Superior temporal gyrus (tissue), 1 donor: ENCODE results near the gene BDKRB2.

Source experiments
- DNase-seq: peaks from one replicate; pipeline ENCODE4 v3.0.0-alpha.2; 2016; ENCODE audit errors: extremely low spot score

Gene BDKRB2

GRCh38 chr14:96176811-96177211 is 27.8 kb upstream of the BDKRB2 start:
- DNase-seq: no peak

DNA sequence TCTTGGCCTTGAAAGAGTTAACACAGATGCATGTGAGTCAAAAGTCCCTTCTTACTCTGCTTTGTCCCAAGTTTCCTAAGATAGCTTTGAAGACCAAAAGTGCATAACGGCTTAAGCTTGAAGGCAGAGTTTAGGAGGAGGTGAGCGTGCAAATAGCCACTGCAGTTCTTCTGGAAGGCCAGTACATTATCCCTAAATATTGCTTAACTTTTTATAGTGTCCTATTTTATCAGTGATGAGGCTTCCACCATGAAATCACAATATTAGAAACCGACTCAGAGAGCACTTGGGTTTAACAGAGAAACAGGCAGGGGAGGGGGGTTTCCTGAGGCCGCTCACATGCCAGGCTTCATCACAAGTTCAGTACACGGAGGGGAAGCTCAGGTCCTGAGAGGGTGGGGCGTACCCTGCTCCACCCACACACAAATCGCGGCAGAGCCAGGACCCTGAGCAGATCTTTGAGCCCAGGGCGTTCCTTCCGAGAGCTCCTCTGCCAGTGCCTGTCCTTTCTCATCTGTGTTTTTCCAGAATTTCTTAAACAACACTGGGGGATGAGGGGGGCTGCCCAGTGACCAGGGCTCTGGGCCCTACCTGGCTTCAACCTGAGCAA is 26.8 kb upstream of the BDKRB2 start:
- DNase-seq: no peak

- no peak for DNase-seq
Measured at GRCh38 chr14:96178461-96179321, 25.9 kb upstream of the BDKRB2 start.

DNA sequence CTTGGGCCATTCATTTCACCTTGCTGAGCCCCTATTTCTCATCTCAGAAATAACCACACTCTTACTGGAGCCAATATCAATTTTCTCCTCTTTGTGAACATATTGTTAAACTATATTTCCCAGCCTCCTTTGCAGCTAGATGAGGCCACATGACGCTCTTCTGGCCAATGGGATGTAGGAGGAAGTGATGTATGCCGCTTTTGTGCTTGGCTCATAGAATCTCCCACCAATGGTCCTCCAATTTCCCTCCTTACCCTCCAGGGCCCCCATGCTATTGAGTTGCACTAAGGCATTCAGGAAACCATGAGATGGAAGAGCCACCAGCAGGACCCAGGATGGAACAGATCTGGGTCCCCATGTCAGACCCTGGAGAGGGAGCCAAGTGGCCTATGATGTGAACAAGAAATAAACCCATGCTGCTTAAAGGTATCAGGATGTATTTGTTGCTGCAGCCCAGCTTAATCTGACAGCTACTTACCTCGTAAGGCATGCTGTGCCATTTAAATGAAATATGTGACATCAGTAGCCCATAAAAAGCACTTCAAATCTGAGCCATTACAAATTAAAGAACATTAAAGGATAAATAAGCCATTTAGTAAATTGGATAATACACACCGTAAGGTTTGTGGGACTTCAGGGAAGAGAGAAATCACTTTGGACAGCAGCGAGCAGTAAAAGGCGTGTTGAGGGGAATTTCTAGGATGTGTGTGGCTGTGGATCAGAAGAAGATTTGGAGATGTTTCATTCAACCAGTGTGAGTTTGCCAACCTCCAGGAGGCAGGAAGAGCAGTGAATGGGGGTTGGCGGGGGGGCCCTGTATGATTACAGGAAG is 24.4 kb upstream of the BDKRB2 start:
- DNase-seq: no peak

DNA sequence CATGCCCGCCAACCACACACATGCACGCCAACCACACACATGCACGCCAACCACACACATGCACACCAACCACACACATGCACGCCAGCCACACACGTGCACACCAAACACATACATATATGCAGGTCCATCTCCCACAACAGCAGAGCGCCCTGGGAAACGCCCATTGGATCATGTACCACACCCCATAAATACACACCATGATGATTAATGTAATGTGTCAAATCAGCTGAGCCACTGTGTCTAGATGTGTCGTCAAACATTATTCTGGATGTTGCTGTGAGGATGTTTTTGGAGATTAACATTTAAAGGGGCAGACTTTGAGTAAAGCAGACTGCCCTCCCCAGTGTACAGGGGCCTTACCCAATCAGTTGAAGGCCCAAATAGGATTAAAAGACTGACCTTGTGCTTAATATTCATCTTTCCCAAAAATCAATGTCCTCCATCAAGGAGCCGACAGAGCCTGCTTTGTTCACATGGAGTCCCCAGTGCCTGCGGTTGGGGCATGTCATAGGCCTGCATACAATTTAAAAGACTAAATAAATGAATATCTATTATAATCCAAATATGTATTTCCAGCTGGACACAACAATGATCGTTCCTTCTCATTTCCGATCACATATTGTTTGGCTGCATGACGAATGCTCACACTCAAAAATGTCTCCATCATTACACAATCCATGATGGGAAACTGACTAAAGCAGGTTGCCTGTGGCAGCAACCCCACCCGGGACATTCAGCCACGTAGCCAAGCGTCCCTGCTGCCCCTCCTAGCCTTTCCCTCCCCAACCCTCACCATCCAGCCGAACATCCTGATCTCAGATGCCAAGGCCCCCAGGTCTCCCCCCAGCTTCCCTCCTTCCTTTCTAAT is 23.2 kb upstream of the BDKRB2 start:
- DNase-seq: no peak

GRCh38 chr14:96182546-96182945 is 22.1 kb upstream of the BDKRB2 start:
- no peak for DNase-seq

DNA sequence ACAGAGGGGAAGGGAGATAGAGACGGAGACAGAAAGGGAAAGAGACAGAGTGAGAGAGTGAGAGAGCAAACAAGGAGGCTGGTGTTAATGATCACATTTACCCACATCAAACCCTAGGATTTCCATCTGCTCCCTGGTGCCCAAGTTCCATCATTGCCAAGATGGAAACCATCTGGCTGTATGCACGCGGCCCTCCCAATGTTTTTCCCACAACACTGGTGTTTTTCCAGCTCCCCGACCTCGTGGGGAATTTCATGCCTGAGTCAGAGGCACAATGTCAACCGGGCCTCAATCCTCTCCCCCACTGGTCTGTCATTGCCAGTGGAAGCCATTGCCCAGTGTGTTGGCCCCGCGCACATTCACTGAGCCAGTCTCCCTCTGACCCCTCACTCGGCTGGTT is 19.9 kb upstream of the BDKRB2 start:
- no peak for DNase-seq

- no peak for DNase-seq
Measured at GRCh38 chr14:96187216-96188031, 17.2 kb upstream of the BDKRB2 start.

DNA sequence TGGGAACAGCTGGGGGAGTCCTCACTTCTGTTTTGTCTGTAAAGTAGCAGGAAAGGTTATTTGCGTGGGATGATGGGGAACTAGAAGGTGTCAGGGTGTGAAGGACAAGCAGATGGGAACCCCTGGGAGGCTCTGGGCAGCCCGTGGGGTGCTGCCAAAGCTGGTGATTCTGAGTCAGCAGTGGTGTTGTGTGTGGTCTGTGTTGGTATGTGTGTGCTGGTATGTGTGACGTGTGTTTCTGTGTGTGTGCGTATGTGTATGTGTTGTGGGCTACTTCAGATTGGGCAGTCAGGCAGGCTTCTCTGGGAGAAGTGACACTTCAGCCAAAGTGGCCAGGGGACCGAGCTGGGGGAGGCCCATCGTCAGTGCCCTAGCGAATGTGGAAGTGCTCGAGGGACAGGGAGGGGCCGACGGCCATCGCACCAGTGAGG is 15.3 kb upstream of the BDKRB2 start:
- DNase-seq: no peak

GRCh38 chr14:96191353-96191752 is 13.3 kb upstream of the BDKRB2 start:
- no peak for DNase-seq

GRCh38 chr14:96191841-96192462 is 12.7 kb upstream of the BDKRB2 start:
- no peak for DNase-seq

DNA sequence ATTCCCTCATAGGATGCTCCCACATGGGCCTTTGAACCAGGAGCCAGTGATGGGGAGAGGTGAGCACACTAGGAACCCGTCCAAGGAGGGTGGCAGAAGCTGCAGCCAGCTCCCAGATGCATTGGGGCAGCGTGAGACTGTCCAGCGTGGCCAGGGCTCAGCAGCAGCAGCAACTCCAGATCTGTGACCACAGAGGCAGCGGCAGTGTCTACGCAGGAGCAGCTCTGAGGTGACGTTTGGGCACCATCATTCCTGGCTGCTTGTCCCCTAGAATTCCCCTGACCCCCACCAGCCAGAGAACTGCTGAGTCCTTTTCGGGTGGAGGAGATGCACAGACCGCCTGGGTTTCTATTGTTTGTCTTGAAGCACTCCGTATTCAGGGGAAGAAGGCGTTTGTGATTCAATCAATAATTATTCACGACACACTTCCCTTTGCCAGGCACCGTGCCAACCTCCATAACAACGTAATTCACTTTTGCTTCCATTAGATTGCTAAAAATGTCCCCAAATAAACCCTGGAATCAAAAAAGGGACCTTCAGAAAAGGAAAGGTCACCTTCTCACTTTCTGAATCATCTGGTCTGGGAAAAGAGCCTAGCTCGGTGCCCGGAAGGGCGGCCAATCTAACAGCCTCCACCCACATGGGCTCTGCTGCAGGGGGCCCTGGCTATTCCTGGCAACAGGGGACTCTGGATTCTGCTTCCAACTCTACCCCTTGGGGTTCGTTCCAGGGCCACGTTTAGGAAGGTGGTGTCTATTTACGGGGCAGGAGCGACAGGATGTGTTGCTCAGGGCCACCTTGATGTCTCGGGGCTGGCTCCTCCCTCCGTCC is 11.4 kb upstream of the BDKRB2 start:
- DNase-seq: no peak

DNA sequence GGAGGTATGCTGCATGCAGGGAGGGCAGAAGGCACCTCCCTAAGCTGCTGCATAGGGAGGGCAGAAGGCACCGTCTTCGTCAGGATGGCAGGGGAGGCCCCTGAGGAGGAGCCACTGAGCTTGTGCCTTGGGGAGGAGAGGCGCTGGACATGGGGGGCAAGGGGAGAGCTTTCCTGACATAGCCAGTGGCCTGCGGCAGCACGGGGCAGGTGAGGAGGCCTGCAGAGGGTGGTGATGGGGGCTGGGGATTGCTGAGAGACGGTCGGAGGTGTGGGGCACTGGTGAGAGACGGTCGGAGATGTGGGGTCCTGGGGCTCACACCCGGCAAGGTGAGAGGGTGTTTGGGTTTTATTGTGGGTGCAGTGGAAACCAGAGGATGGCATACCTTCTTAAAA is 10.4 kb upstream of the BDKRB2 start:
- DNase-seq: no peak

- no peak for DNase-seq
Measured at GRCh38 chr14:96194657-96195431, 9.8 kb upstream of the BDKRB2 start.

DNA sequence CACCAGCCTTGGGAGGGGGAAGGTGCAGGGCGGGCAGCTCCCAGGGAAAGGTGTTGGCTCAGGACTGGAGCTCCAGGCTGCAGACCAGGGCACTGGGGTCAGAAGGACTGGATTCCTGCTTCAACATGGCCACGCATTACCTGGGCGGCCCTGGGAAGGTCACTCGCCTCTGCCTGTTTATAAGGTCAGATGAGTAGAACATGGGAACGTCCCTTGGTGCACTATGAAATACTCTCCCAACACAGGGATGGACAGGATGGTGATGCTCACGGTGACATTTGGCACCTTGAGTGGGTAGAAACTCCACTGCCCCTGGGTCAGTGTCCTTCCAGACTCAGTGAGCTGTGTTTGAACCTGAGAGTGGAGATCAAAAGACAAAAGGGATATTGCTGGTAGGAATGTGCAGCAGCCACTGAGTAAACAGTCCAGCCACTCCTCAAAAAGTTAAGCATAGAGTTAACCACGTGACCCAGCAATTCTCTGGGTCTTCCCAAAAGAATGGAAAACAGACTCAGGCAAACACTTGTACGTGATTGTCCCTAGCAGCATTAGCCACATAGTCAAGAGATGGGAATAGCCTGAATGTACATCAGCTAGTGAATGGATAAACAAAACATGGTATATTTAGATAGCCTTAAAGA is 9.1 kb upstream of the BDKRB2 start:
- DNase-seq: no peak

DNA sequence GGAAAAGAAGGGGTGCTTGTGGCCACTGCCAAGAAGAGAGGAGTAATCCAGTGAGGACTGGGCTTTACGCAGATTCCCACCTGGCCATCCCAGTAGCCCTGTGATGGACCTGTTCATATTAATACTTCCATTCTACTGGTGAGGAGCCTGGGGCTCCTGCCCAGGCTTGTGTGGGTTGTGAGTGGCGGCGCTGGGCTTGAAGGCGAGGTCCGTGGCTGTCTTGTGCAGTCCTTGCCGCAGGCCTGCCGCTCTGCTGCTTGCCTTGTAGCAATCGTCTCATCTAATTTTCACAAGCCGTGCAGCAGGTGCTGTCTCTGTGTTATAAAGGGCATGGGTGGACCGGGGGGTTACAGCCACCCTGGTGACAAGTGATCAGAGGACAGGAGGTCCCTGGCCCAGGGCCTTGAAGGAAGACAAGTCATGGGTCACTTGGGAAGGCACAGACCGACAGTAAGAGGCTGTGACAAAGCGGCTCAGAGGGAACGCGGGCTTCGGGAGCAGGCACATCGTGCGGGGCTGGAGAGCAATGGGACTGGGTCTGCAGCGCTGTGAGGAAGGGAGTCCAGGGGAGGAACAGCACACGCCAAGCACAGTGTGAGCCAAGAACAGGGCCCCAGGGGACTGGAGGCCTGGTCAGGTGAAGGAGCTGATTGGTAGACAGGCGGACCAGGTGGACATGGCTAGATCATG is 7.3 kb upstream of the BDKRB2 start:
- DNase-seq: no peak

DNA sequence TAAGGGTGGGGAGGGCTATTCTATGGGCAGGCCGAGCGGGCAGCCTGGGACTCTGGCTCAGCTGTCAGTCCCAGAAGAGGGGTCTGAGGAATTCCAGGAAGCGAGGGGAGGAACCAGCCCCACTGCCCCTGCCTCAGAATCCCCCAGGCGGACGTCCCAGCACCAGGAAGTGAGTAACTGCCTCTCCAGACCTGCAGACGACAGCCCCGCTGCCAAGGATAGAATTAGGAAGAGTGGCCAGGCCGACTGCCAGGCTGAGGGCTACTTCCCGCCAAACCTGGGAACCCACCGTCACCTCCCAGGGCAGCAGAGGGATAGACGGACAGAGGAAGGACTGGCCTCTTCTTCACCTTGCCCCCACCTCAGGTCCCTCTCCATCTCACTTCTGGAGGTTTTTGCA is 6.7 kb upstream of the BDKRB2 start:
- DNase-seq: no peak
